IPS-20b (cell line): ENCODE data around the gene TXNRD2.

Experiments used
- H3K27ac ChIP-seq: one replicate; pipeline ENCODE4 v1.5.1; 2013; ENCODE audit warnings: low read length
- H3K27me3 ChIP-seq: 2 replicates; pipeline ENCODE4 v1.6.1; 2013; ENCODE audit warnings: mild to moderate bottlenecking, low read length, inconsistent platforms; ENCODE audit not compliant: insufficient read depth
- H3K36me3 ChIP-seq: 2 replicates; pipeline ENCODE4 v1.6.1; 2013; ENCODE audit warnings: low read depth, mild to moderate bottlenecking, inconsistent platforms, low read length, moderate library complexity; ENCODE audit not compliant: insufficient read depth
- H3K4me1 ChIP-seq: 2 replicates; pipeline ENCODE4 v1.6.1; 2013; ENCODE audit warnings: mild to moderate bottlenecking, control low read depth, inconsistent platforms, low read length, moderate library complexity; ENCODE audit not compliant: insufficient read depth
- H3K4me3 ChIP-seq: 2 replicates; pipeline ENCODE4 v1.5.1; 2013; ENCODE audit warnings: mild to moderate bottlenecking, low read length, inconsistent platforms
- H3K9ac ChIP-seq: 2 replicates; pipeline ENCODE4 v1.6.1; 2013; ENCODE audit warnings: low read depth, mild to moderate bottlenecking, inconsistent platforms, low read length, moderate library complexity
- H3K9me3 ChIP-seq: 2 replicates; pipeline ENCODE4 v1.6.1; 2013; ENCODE audit warnings: mild to moderate bottlenecking, low read depth, low read length, inconsistent platforms; ENCODE audit not compliant: insufficient read depth

Gene TXNRD2

GRCh38 chr22:19855504-19856409 lies 85.9 kb downstream of the TXNRD2 start:
- H3K4me3 ChIP-seq: peak overlapping the region; percentile 94
- peaks cover 21% of the 10 kb centered on the region; the same call in 1 of the 2 replicates for H3K4me1 ChIP-seq
- H3K27me3 ChIP-seq: no peaks in the 10 kb centered on the region
- H3K9ac ChIP-seq: peak overlapping the region; percentile 85
- no peaks in the 10 kb centered on the region for H3K9me3 ChIP-seq
- H3K36me3 ChIP-seq: peaks cover 20% of the 10 kb centered on the region
- peak overlapping the region; percentile 10 for H3K27ac ChIP-seq

GRCh38 chr22:19854778-19855503 lies 86.7 kb downstream of the TXNRD2 start, which contains the start of the genes GNB1L and RTL10:
Gene GNB1L, minus strand, starts transcription at chr22:19854874. Its CDS starts 33,519 bp downstream, at chr22:19821355.
Gene RTL10, minus strand, starts transcription at chr22:19854874. Its CDS starts 2,613 bp downstream, at chr22:19852261.
- H3K9me3 ChIP-seq: no peaks in the 10 kb centered on the region

GRCh38 chr22:19853879-19854777 lies 87.5 kb downstream of the TXNRD2 start:
- peaks cover 33% of the 10 kb centered on the region for H3K36me3 ChIP-seq
- H3K27ac ChIP-seq: no peak overlapping the region
- peak overlapping the region; percentile 94 for H3K9ac ChIP-seq
- H3K4me3 ChIP-seq: peak overlapping the region; percentile 94
- H3K27me3 ChIP-seq: no peaks in the 10 kb centered on the region
- H3K4me1 ChIP-seq: peaks cover 21% of the 10 kb centered on the region
- no peaks in the 10 kb centered on the region for H3K9me3 ChIP-seq

More at GRCh38 chr22:19854778-19855503, 86.7 kb downstream of the TXNRD2 start, which contains the start of the genes GNB1L and RTL10:
- Histone ChIP-seq H3K27ac (peak within 1 kb of the TSS; percentile 10), H3K36me3 (peaks cover 28% of the 10 kb centered on the region), H3K4me3 (peak within 1 kb of the TSS; percentile 94), H3K9ac (peak within 1 kb of the TSS; percentile 94), H3K4me1 (peaks cover 21% of the 10 kb centered on the region), H3K27me3 (no peaks in the 10 kb centered on the region)

GRCh38 chr22:19853058-19853878 lies 88.3 kb downstream of the TXNRD2 start:
- no peak overlapping the region for H3K27ac ChIP-seq
- H3K27me3 ChIP-seq: no peaks in the 10 kb centered on the region
- H3K9me3 ChIP-seq: no peaks in the 10 kb centered on the region
- peaks cover 33% of the 10 kb centered on the region for H3K36me3 ChIP-seq
- H3K4me3 ChIP-seq: peak overlapping the region; percentile 94
- peak overlapping the region; percentile 94 for H3K9ac ChIP-seq
- peaks cover 25% of the 10 kb centered on the region for H3K4me1 ChIP-seq

- H3K4me1 ChIP-seq: peaks cover 18% of the 10 kb centered on the region
- H3K36me3 ChIP-seq: peaks cover 36% of the 10 kb centered on the region
- no peak overlapping the region for H3K27ac ChIP-seq
- H3K9ac ChIP-seq: no peak overlapping the region
- no peaks in the 10 kb centered on the region for H3K9me3 ChIP-seq
- H3K27me3 ChIP-seq: no peaks in the 10 kb centered on the region
- H3K4me3 ChIP-seq: 0 out of 2 replicates have a peak overlapping the region, but pooled peaks have one; percentile 94
Measured at GRCh38 chr22:19852177-19852781, 89.3 kb downstream of the TXNRD2 start.

GRCh38 chr22:19851291-19852176 lies 90.1 kb downstream of the TXNRD2 start:
- Histone ChIP-seq H3K9me3 (no peaks in the 10 kb centered on the region), H3K27ac (no peak overlapping the region), H3K36me3 (peaks cover 39% of the 10 kb centered on the region), H3K27me3 (no peaks in the 10 kb centered on the region), H3K4me3 (no peak overlapping the region), H3K9ac (no peak overlapping the region), H3K4me1 (peaks cover 18% of the 10 kb centered on the region)

- no peak overlapping the region for H3K9ac ChIP-seq
- H3K27ac ChIP-seq: no peak overlapping the region
- H3K9me3 ChIP-seq: no peaks in the 10 kb centered on the region
- H3K27me3 ChIP-seq: no peaks in the 10 kb centered on the region
- peaks cover 15% of the 10 kb centered on the region for H3K4me1 ChIP-seq
- no peak overlapping the region for H3K4me3 ChIP-seq
- H3K36me3 ChIP-seq: peaks cover 39% of the 10 kb centered on the region
Measured at GRCh38 chr22:19850763-19851109, 90.9 kb downstream of the TXNRD2 start.

GRCh38 chr22:19849835-19850762 lies 91.5 kb downstream of the TXNRD2 start:
- Histone ChIP-seq H3K27me3 (no peaks in the 10 kb centered on the region), H3K4me1 (peaks cover 12% of the 10 kb centered on the region; the same call in 1 of the 2 replicates), H3K9me3 (no peaks in the 10 kb centered on the region), H3K4me3 (no peak overlapping the region), H3K9ac (no peak overlapping the region), H3K36me3 (peaks cover 39% of the 10 kb centered on the region), H3K27ac (no peak overlapping the region)
